Endothelial cell of umbilical vein (primary cell): ENCODE measurements around the gene ANAPC16. TPM values are rescaled to one million over a fixed set of nuclear protein-coding genes. Genes with fewer than 3 reads are reported as not detected.

Experiments
- BruUV-seq: library from RNA; stranded (reverse); fragments of 400-500 nt; replicated peaks from 2 replicates; lab custom pipeline; 2021; lab: Mats Ljungman, UMichigan
- CTCF ChIA-PET: fragments of 300-600, 350-600 bp; sonication (Branson Sonifier 250); formaldehyde crosslinking; loops from one replicate; lab custom pipeline; 2021; ENCODE audit warnings: antibody characterized with exemption, inconsistent platforms; lab: Charles Lee
- POLR2A ChIA-PET: fragments of 300-600, 350-600 bp; sonication (Branson Sonifier 250); formaldehyde crosslinking; loops from one replicate; lab custom pipeline; 2021; ENCODE audit warnings: antibody characterized with exemption, inconsistent platforms; lab: Charles Lee
- DNase-seq: peaks from one replicate; pipeline ENCODE4 v3.0.0-alpha.2; 2011; ENCODE audit warnings: low read depth, low spot score
- FAIRE-seq: peaks from 2 replicates; lab custom pipeline; 2011; peaks lifted over from hg19 to GRCh38; lab: Jason Lieb, UNC
- H2AFZ ChIP-seq: 2 replicates; pipeline ENCODE4 v1.6.0; 2012; ENCODE audit warnings: low read depth, low read length, control low read depth, inconsistent platforms
- H3K27ac ChIP-seq: 2 replicates; pipeline ENCODE4 v1.5.1; 2011; ENCODE audit warnings: low read depth, mild to moderate bottlenecking, control low read depth, low read length, moderate library complexity; ENCODE audit not compliant: insufficient read depth
- H3K27me3 ChIP-seq, 2 experiments: 2 replicates each; pipeline versions ENCODE4 v1.6.0 to v1.6.1; 2011; ENCODE audit warnings: low read length in 2 of 2, mixed read lengths in 1 of 2; ENCODE audit not compliant: control insufficient read depth in 2 of 2, insufficient read depth in 2 of 2
- H3K36me3 ChIP-seq, 2 experiments: 2 replicates in 1 of 2; 3 replicates in 1 of 2; pipeline ENCODE4 v1.5.1; 2011; ENCODE audit warnings: low read length in 2 of 2, mild to moderate bottlenecking in 1 of 2, moderate library complexity in 1 of 2; ENCODE audit not compliant: control insufficient read depth in 2 of 2, insufficient read depth in 2 of 2; ENCODE audit errors: extremely low read depth in 1 of 2
- H3K4me1 ChIP-seq: 3 replicates; pipeline ENCODE4 v1.5.1; 2011; ENCODE audit warnings: mild to moderate bottlenecking, low read length; ENCODE audit not compliant: control insufficient read depth, insufficient read depth; ENCODE audit errors: extremely low read depth
- H3K4me2 ChIP-seq: 2 replicates; pipeline ENCODE4 v1.6.1; 2011; ENCODE audit warnings: low read length, control low read depth, mixed read lengths; ENCODE audit not compliant: insufficient read depth
- H3K4me3 ChIP-seq, 3 experiments: fragments of 200-600 bp in 1 of 3; sonication (generic), shearing (Covaris generic) in 1 of 3; replicated peaks in 1 of 3; 2 replicates each; pipeline ENCODE4 v1.5.1; 2011 to 2016; ENCODE audit warnings: control low read depth in 3 of 3, low read length in 3 of 3, mild to moderate bottlenecking in 2 of 3, inconsistent platforms in 1 of 3, low read depth in 1 of 3, moderate library complexity in 1 of 3; ENCODE audit not compliant: insufficient read depth in 1 of 3
- H3K79me2 ChIP-seq: 2 replicates; pipeline ENCODE4 v1.6.0; 2012; ENCODE audit warnings: low read length, inconsistent platforms; ENCODE audit not compliant: control insufficient read depth, insufficient read depth
- H3K9ac ChIP-seq: replicated peaks from 2 replicates; pipeline ENCODE3; 2011; ENCODE audit warnings: low read length, control low read depth; ENCODE audit not compliant: insufficient read depth; ENCODE audit errors: extremely low read depth
- H3K9me1 ChIP-seq: replicated peaks from 3 replicates; pipeline ENCODE4 v1.6.0; 2011; ENCODE audit warnings: mild to moderate bottlenecking, low read length; ENCODE audit not compliant: control insufficient read depth, insufficient read depth; ENCODE audit errors: extremely low read depth
- H3K9me3 ChIP-seq: replicated peaks from 2 replicates; pipeline ENCODE4 v1.5.1; 2012; ENCODE audit warnings: low read length, inconsistent platforms; ENCODE audit not compliant: control insufficient read depth, insufficient read depth
- H4K20me1 ChIP-seq: replicated peaks from 2 replicates; pipeline ENCODE3; 2011; ENCODE audit warnings: mild to moderate bottlenecking, low read length; ENCODE audit not compliant: control insufficient read depth, insufficient read depth; ENCODE audit errors: extremely low read depth
- FOS ChIP-seq: IDR thresholded peaks from 2 replicates; pipeline ENCODE4 v1.6.1; 2011; ENCODE audit warnings: mild to moderate bottlenecking, low read length, moderate library complexity, borderline replicate concordance; ENCODE audit not compliant: insufficient read depth
- MYC ChIP-seq: IDR thresholded peaks from one replicate; pipeline ENCODE4 v1.6.1; 2011; ENCODE audit warnings: mild to moderate bottlenecking, low read depth, low read length
- POLR2A ChIP-seq: IDR thresholded peaks from 2 replicates; pipeline ENCODE4 v1.6.1; 2012; ENCODE audit warnings: low read depth, mild to moderate bottlenecking, control low read depth, low read length
- POLR2AphosphoS5 ChIP-seq: IDR thresholded peaks from 2 replicates; pipeline ENCODE4 v1.6.1; 2012; ENCODE audit warnings: low read depth, mild to moderate bottlenecking, control low read depth, low read length, moderate library complexity; ENCODE audit not compliant: insufficient read depth
- dilution Hi-C: fragments of 300-500 bp; cut with MboI; formaldehyde crosslinking; loops from one replicate; pipeline ENCODE4 v1.15.0; 2019; ENCODE audit warnings: low sequenced_read_pairs; ENCODE audit not compliant: extremely low pct_ligation_motif_present
- intact Hi-C: fragments of 100-400 bp; cut with micrococcal nuclease; formaldehyde crosslinking; loops from one replicate; pipeline ENCODE4 v1.10.0; 2022
- polyA plus RNA-seq, 4 experiments: library from polyadenylated mRNA; depleted of rRNA in 3 of 4; stranded (reverse) in 3 of 4; unstranded in 1 of 4; fragments of >200 nt; gene quantifications; 2 replicates each; pipeline versions ENCODE4 v1.2.1 to v1.2.3, GENCODE V29; 2011 to 2012; ENCODE audit warnings: missing spikeins in 1 of 4
- total RNA-seq: library from RNA; stranded (reverse); gene quantifications from 2 replicates; pipeline ENCODE4 v1.2.3, GENCODE V29; 2021

ANAPC16 gene
- total and polyA plus RNA-seq, 2 donors (not counting 3 experiments of a cell fraction or from before 2014, with no cell fraction given), result 38.1 to 44.4 TPM

GRCh38 chr10:72173619-72174296, 42.1 kb upstream of the ANAPC16 start:
- H3K9ac ChIP-seq, result no peak overlapping the region
- H3K4me2 ChIP-seq, result no peak overlapping the region
- H3K27ac ChIP-seq, result no peak overlapping the region
- peaks cover 2% of the 10 kb centered on the region for H3K9me1 ChIP-seq
- dilution Hi-C loops, result no loop called here
- ChIA-PET CTCF (interaction anchor here (1.2 to 2.6 kb wide), 7 partner anchors 9 to 277 kb away, joined by 3 to 18 read pairs (median 5); partner anchors contain the start of genes ANAPC16 and ASCC1), POLR2A (no interaction called here)
- H3K36me3 ChIP-seq, result no peaks in the 10 kb centered on the region
- no peaks in the 10 kb centered on the region for H3K9me3 ChIP-seq
- H3K79me2 ChIP-seq, result no peaks in the 10 kb centered on the region
- no TSS peak for BruUV-seq
- FAIRE-seq (no peak), DNase-seq (no peak)
- H4K20me1 ChIP-seq, result no peaks in the 10 kb centered on the region
- H3K4me1 ChIP-seq, result peaks cover 42% of the 10 kb centered on the region
- intact Hi-C loops, result loop anchor here (5.0 kb wide), 3 partner anchors 41 to 164 kb away; no protein-coding TSS in a partner anchor
- no peaks in the 10 kb centered on the region for H3K27me3 ChIP-seq
- no peak overlapping the region for H3K4me3 ChIP-seq
- TF ChIP-seq FOS, result peak; percentile 12
- no peak for TF ChIP-seq POLR2AphosphoS5
- H2AFZ ChIP-seq, result no peak overlapping the region

GRCh38 chr10:72174297-72174662, 41.5 kb upstream of the ANAPC16 start:
- H3K79me2 ChIP-seq, result no peaks in the 10 kb centered on the region
- H3K27ac ChIP-seq, result no peak overlapping the region
- H3K27me3 ChIP-seq, result no peaks in the 10 kb centered on the region
- dilution Hi-C loops (no loop called here), intact Hi-C loops (loop anchor here (5.0 kb wide), 3 partner anchors 42 to 163 kb away; no protein-coding TSS in a partner anchor)
- H3K4me1 ChIP-seq, result peaks cover 42% of the 10 kb centered on the region
- H3K9me1 ChIP-seq, result no peaks in the 10 kb centered on the region
- H4K20me1 ChIP-seq, result no peaks in the 10 kb centered on the region
- no peak overlapping the region for H3K4me2 ChIP-seq
- no peaks in the 10 kb centered on the region for H3K9me3 ChIP-seq
- FAIRE-seq (no peak), DNase-seq (no peak)
- H3K4me3 ChIP-seq, result no peak overlapping the region
- no peak overlapping the region for H2AFZ ChIP-seq
- no TSS peak for BruUV-seq
- H3K9ac ChIP-seq, result no peak overlapping the region
- TF ChIP-seq MYC (no peak), POLR2A (no peak), FOS (no peak)
- no peaks in the 10 kb centered on the region for H3K36me3 ChIP-seq
- ChIA-PET CTCF (interaction anchor here (1.1 to 2.6 kb wide), 11 partner anchors 9 to 278 kb away, joined by 3 to 18 read pairs (median 5); partner anchors contain the start of genes ANAPC16 and ASCC1), POLR2A (interaction anchor here (0.6 to 0.9 kb wide), 3 partner anchors 12 to 1613 kb away, joined by 3 to 7 read pairs (median 3); partner anchors contain the start of gene DDIT4)
